ENCODE results near the gene DENND2A. TPM values are rescaled to one million over a fixed set of nuclear protein-coding genes. Genes with fewer than 3 reads are reported as not detected.

The DENND2A gene
- total RNA-seq, 4 donors from 2014 or later, result 6.8 to 13.6 (median 10.6) TPM

DNA sequence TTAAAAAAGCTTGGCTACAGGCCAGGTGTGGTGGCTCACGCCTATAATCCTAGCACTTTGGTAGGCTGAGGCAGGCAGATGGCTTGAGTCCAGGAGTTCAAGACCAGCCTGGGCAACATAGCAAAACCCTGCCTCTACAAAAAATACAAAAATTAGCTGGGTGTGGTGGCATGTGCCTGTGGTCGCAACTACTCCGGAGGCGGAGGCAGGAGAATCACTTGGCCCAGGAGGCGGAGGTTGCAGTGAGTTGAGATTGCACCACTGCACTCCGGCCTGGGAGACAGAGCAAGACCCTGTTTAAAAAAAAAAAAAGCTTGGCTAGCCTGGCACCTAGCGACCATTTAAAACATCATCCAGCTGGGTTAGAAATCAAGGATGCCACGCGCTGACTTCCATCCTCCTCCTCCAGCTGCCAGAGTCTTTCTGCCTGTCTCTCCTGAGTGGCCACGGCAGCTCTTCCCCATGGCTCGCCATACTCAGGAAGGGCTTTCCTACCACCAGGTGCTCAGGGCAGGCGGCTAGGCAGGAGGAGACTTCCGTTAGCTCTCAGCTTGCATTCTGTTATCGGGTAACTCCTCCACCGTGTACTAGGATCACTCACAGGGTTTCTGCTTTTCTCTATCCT is 45.0 kb downstream of the DENND2A start:
- TF ChIP-seq, protein P1, sequence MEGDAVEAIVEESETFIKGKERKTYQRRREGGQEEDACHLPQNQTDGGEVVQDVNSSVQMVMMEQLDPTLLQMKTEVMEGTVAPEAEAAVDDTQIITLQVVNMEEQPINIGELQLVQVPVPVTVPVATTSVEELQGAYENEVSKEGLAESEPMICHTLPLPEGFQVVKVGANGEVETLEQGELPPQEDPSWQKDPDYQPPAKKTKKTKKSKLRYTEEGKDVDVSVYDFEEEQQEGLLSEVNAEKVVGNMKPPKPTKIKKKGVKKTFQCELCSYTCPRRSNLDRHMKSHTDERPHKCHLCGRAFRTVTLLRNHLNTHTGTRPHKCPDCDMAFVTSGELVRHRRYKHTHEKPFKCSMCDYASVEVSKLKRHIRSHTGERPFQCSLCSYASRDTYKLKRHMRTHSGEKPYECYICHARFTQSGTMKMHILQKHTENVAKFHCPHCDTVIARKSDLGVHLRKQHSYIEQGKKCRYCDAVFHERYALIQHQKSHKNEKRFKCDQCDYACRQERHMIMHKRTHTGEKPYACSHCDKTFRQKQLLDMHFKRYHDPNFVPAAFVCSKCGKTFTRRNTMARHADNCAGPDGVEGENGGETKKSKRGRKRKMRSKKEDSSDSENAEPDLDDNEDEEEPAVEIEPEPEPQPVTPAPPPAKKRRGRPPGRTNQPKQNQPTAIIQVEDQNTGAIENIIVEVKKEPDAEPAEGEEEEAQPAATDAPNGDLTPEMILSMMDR (IDR thresholded peaks at IDR 0.05; ENCODE audit: low read depth), result no peak

- TF ChIP-seq, protein P1 (IDR thresholded peaks at IDR 0.05; ENCODE audit: low read depth), result no peak
Measured at GRCh38 chr7:140594131-140594691, 46.4 kb downstream of the DENND2A start.

DNA sequence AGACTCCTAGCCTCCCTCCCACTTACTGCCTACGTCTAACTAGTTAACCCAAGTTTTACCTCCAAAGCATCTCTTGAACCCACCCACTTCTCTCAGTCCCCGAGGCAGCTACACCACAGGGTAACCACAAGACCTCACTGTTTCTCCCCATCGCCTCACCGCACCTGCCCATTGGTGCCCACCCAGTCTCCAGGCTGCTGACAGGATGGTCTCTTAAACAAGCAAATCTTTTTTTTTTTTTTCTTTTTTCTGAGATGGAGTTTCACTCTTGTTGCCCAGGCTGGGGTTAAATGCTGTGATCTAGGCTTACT is 47.0 kb downstream of the DENND2A start:
- TF ChIP-seq, protein P1 (IDR thresholded peaks at IDR 0.05; ENCODE audit: low read depth), result no peak

DNA sequence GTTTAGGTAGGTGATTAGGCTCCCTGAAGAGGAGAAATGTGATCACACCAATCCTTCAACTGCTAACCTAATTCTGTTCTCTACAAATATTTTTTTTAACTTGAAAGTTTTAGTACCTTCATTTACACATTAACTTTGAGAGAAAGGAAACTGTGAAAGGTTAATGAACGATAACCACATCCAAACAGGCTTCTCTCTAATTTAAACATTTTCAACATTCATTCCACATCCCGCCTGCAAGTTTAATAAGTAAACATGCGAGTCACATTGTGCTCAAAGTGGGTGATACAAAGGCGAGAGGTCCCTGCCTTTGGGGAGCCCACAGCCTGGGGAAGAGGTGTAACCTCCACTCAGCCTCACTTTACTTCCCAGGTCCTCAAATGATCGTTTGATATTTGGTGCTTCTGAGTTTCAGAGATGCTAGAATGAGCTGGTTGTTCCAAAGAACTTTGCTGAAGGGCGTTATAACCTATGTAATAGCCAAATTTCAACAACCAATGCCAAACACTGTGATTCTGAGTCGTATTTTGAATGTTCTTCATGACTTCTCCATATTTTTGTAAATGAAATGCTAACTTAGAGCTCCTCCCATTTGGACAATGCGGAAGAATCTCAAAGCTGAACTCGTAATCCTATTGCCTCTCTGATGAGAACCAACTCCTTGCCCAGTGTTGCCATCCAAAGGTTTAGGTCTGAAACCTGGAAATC is 47.5 kb downstream of the DENND2A start:
- TF ChIP-seq, protein P1 (IDR thresholded peaks at IDR 0.05; ENCODE audit: low read depth), result no peak

DNA sequence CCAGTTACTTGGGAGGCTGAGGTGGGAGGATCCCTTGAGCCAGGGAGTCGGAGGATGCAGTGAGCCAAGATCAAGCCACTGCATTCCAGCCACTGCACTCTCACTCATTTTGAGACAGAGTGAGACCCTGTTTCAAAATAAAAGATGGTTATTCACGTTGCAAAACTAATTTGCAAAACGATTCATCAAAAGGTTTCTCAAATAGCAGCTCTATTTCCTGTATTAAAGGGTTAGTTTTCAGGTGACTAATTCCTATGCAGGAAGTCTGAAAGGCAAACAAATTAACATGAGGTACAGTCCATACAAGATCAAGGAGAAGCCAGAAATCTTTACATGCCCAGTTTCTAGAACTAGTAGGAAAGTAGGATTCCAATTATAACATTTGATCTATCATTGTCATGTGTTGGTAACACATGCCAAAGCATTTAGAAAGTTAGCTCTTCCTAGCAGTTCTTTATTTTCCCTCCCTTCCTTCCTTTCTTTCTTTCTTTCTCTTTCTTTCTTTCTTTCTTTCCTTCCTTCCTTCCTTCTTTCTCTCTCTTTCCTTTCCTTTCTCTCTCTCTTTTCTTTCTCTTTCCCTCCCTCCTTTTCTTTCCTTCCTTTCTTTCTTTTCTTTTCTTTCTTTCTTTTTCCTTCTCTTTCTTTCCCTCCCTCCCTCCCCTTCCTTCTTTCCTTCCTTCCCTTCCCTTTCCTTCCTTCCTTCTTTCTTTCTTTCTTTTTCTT is 49.3 kb downstream of the DENND2A start:
- TF ChIP-seq, protein P1 (IDR thresholded peaks at IDR 0.05; ENCODE audit: low read depth), result no peak

- TF ChIP-seq, protein P1 (IDR thresholded peaks at IDR 0.05; ENCODE audit: low read depth), result no peak
Measured at GRCh38 chr7:140587243-140587642, 53.4 kb downstream of the DENND2A start.

GRCh38 chr7:140586516-140586915 is 54.1 kb downstream of the DENND2A start:
- TF ChIP-seq, protein P1 (IDR thresholded peaks at IDR 0.05; ENCODE audit: low read depth), result no peak
